HG03469 (cell line): Measurements from ENCODE around the gene HSPA5.
"Not testable (repeated sequence)": the region's sequence is repeated elsewhere in the genome, so short reads cannot be mapped to it uniquely, and the experiment has no call there.

Source experiments
- ATAC-seq: cut with Tn5 transposase; IDR thresholded peaks from one replicate; pipeline ENCODE4 v1.9.1; 2021; ENCODE audit warnings: mild to moderate bottlenecking, moderate library complexity, moderate number of reproducible peaks; ENCODE audit not compliant: unreplicated experiment

HSPA5 gene

GRCh38 chr9:125243792-125244260, 2.7 kb upstream of the HSPA5 start:
- ATAC-seq, result no peak

GRCh38 chr9:125241863-125242739, 958 bp upstream of the HSPA5 start:
- peak; percentile 5 for ATAC-seq

- no peak for ATAC-seq
Measured at GRCh38 chr9:125240649-125240999, 519 bp downstream of the HSPA5 start.

GRCh38 chr9:125239631-125240597, 1.2 kb downstream of the HSPA5 start:
- ATAC-seq, result no peak

- no peak for ATAC-seq
Measured at GRCh38 chr9:125238915-125239446, 2.2 kb downstream of the HSPA5 start.

GRCh38 chr9:125238127-125238914, 2.8 kb downstream of the HSPA5 start:
- no peak for ATAC-seq

GRCh38 chr9:125236520-125237159, 4.5 kb downstream of the HSPA5 start:
- ATAC-seq, result not testable (repeated sequence)

GRCh38 chr9:125235804-125236519, 5.2 kb downstream of the HSPA5 start:
- ATAC-seq, result no peak

GRCh38 chr9:125234099-125234498, 7.0 kb downstream of the HSPA5 start:
- ATAC-seq, result not testable (repeated sequence)

- no peak for ATAC-seq
Measured at GRCh38 chr9:125233678-125234077, 7.5 kb downstream of the HSPA5 start.

GRCh38 chr9:125227761-125228160, 13.4 kb downstream of the HSPA5 start:
- ATAC-seq, result no peak

- not testable (repeated sequence) for ATAC-seq
Measured at GRCh38 chr9:125224858-125225257, 16.3 kb downstream of the HSPA5 start.

GRCh38 chr9:125218621-125219020, 22.5 kb downstream of the HSPA5 start:
- no peak for ATAC-seq

GRCh38 chr9:125214186-125214585, 27.0 kb downstream of the HSPA5 start:
- ATAC-seq, result no peak

- no peak for ATAC-seq
Measured at GRCh38 chr9:125204477-125204876, 36.7 kb downstream of the HSPA5 start.

- ATAC-seq, result no peak
Measured at GRCh38 chr9:125202846-125203618, 38.1 kb downstream of the HSPA5 start.

GRCh38 chr9:125200216-125201047, 40.7 kb downstream of the HSPA5 start, which contains the start of gene RABEPK:
TSS of gene RABEPK (plus strand) at chr9:125200542. CDS start at chr9:125203014, 2,472 bp downstream.
- peak; percentile 81 for ATAC-seq
